GM10266 (cell line): ENCODE results near the gene TYSND1.
A peak's percentile ranks its signal among the peaks of the same experiment; 100 is the strongest.

ENCODE experiments used
- DNase-seq: peaks from one replicate; pipeline ENCODE4 v3.0.0; 2012; ENCODE audit errors: extremely low spot score
- TF ChIP-seq, protein P1 (sequence below): IDR thresholded peaks from 2 replicates; pipeline ENCODE4 v1.5.1; 2012; ENCODE audit warnings: mild to moderate bottlenecking, low read depth; ENCODE audit not compliant: control insufficient read depth, insufficient read depth; ENCODE audit errors: missing control alignments

The TYSND1 gene

DNA sequence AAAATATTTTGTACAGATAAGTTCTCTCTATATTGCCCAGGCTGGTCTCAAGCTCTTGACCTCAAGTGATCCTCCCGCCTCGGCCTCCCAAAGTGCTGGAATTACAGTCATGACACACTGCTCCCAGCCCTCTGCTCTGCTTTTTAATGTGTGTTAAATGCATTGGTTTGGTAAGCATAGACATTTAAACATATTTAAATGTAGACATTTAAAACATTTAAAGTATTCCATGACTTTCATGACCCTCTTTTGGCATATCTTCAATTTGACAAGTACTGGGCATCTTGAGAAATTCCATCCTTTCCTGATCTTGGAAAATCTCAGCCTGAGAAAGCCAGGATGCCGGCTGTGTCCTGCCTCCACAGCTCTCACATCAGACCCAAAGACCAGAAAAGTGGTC lies 29.0 kb upstream of the TYSND1 start:
- DNase-seq, result no peak
- TF ChIP-seq, protein P1, sequence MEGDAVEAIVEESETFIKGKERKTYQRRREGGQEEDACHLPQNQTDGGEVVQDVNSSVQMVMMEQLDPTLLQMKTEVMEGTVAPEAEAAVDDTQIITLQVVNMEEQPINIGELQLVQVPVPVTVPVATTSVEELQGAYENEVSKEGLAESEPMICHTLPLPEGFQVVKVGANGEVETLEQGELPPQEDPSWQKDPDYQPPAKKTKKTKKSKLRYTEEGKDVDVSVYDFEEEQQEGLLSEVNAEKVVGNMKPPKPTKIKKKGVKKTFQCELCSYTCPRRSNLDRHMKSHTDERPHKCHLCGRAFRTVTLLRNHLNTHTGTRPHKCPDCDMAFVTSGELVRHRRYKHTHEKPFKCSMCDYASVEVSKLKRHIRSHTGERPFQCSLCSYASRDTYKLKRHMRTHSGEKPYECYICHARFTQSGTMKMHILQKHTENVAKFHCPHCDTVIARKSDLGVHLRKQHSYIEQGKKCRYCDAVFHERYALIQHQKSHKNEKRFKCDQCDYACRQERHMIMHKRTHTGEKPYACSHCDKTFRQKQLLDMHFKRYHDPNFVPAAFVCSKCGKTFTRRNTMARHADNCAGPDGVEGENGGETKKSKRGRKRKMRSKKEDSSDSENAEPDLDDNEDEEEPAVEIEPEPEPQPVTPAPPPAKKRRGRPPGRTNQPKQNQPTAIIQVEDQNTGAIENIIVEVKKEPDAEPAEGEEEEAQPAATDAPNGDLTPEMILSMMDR, result no peak

- TF ChIP-seq, protein P1, result no peak
- DNase-seq, result no peak
Measured at GRCh38 chr10:70174058-70174741, 27.7 kb upstream of the TYSND1 start.

DNA sequence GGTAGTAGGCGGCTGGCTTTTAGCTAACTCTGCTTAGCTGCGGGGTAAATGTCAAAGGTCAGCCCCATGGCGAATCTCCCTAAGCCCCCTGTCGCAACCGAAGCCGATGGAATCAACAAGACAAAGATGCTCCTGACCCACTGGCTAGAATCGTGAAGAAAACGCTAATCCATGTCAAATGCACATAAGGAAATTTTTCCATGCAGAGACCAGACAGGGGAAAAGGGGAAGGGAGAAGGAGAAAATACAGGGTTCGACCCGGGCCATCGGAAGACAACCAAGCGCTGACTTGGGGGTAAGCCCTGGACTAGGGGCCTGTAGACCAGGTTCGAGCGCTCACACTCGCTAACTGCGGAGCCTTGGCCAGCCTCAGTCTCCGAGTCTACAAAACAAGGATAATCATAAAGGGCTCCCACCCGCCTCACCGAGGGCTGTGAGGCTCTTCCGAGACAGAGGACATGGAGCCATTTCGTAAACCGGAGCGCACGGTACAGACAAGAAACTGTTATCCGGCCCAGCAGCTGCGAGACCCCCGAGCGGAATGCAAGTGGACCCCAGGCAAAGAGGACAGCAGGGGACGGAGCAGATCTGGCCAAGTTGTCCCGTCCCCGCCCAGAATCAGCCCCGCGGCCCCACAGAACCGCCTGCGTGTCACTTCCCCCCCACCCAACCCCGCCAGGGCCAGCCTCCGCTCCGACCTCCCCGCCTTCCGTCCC lies 23.3 kb upstream of the TYSND1 start:
- TF ChIP-seq, protein P1, result no peak
- DNase-seq, result peak; percentile 21

DNA sequence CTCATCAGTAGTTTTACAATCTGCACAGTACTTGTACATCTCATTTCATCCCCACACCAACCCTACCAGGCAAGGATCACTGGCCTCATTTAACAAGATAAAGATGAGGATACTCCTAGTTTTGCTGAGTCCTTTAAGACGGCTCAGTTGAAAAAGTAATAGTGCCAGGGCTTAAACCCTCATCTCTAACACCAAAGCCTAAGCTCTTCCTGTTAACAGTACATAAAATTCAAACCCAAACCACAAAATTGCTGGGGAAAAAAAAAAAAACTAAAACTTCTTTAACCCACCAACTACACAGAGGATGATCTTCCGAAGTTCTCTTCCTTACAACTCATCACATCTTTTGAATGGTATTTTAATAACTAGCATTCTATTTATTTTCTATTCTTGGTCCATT lies 22.5 kb upstream of the TYSND1 start:
- no peak for DNase-seq

GRCh38 chr10:70167246-70167645 lies 20.7 kb upstream of the TYSND1 start:
- TF ChIP-seq, protein P1, result no peak
- DNase-seq, result no peak

More for the DNA sequence above, 22.5 kb upstream of the TYSND1 start:
- TF ChIP-seq, protein P1, result no peak

GRCh38 chr10:70166394-70166793 lies 19.9 kb upstream of the TYSND1 start:
- TF ChIP-seq, protein P1, result no peak
- DNase-seq, result no peak

- no peak for DNase-seq
Measured at GRCh38 chr10:70164163-70164562, 17.7 kb upstream of the TYSND1 start.

More at GRCh38 chr10:70164163-70164562, 17.7 kb upstream of the TYSND1 start:
- TF ChIP-seq, protein P1, result no peak
